B cell (primary cell): Measurements from ENCODE around the gene BRD1. TPM values are rescaled to one million over a fixed set of nuclear protein-coding genes. Genes with fewer than 3 reads are reported as not detected.

Experiments used
- ATAC-seq: fragments of 200-7000 bp; cut with Tn5 transposase; one replicate; pipeline ENCODE4 v1.10.0; 2021; ENCODE audit warnings: low read depth, mild to moderate bottlenecking, moderate number of reproducible peaks, moderate library complexity
- CTCF ChIA-PET: fragments of 350-600 bp; sonication (Branson Sonifier 250); formaldehyde crosslinking; loops from one replicate; lab custom pipeline; 2021; ENCODE audit warnings: antibody characterized with exemption, inconsistent platforms; lab: Charles Lee
- POLR2A ChIA-PET: fragments of 350-600 bp; sonication (Branson Sonifier 250); formaldehyde crosslinking; loops from one replicate; lab custom pipeline; 2021; ENCODE audit warnings: antibody characterized with exemption; lab: Charles Lee
- DNase-seq: peaks from one replicate; pipeline ENCODE4 v3.0.0; 2013
- H2AFZ ChIP-seq: 2 replicates; pipeline ENCODE4 v1.6.1; 2012; ENCODE audit warnings: mild to moderate bottlenecking, low read depth, low read length; ENCODE audit not compliant: insufficient read depth, poor library complexity, severe bottlenecking
- H3K27ac ChIP-seq, 2 donors: 1 replicate in 1 of 2; 2 replicates in 1 of 2; pipeline ENCODE4 v1.5.1; 2012 to 2013; ENCODE audit warnings: low read length in 2 of 2, mild to moderate bottlenecking in 2 of 2, moderate library complexity in 1 of 2
- H3K27me3 ChIP-seq, 4 experiments: fragments of 200-600 bp in 1 of 4; sonication (generic) in 1 of 4; replicated peaks in 1 of 4; 1 replicate in 2 of 4; 2 replicates in 2 of 4; pipeline versions ENCODE4 v1.6.1 to v1.7.0; 2013 to 2016; ENCODE audit warnings: low read length in 3 of 4, mild to moderate bottlenecking in 2 of 4, mixed read lengths in 1 of 4, moderate library complexity in 1 of 4; ENCODE audit not compliant: insufficient read depth in 4 of 4, control insufficient read depth in 3 of 4; ENCODE audit errors: control extremely low read depth in 1 of 4
- H3K36me3 ChIP-seq, 2 experiments: replicated peaks in 1 of 2; 1 replicate in 1 of 2; 2 replicates in 1 of 2; pipeline versions ENCODE4 v1.6.1 to v1.7.1; 2013; ENCODE audit warnings: low read length in 1 of 2; ENCODE audit not compliant: insufficient read depth in 2 of 2, control insufficient read depth in 1 of 2; ENCODE audit errors: control extremely low read depth in 1 of 2, extremely low read depth in 1 of 2
- H3K4me1 ChIP-seq, 2 donors: fragments of 200-600 bp in 1 of 2; sonication (generic) in 1 of 2; 1 replicate in 1 of 2; 2 replicates in 1 of 2; pipeline versions ENCODE4 v1.5.1 to v1.6.1; 2013 to 2017; ENCODE audit warnings: low read length in 2 of 2; ENCODE audit not compliant: control insufficient read depth in 2 of 2, insufficient read depth in 2 of 2
- H3K4me2 ChIP-seq: replicated peaks from 2 replicates; pipeline ENCODE3; 2012; ENCODE audit warnings: mild to moderate bottlenecking, low read depth, low read length; ENCODE audit not compliant: poor library complexity, severe bottlenecking
- H3K4me3 ChIP-seq, 5 experiments: fragments of 200-600 bp in 1 of 5; sonication (generic) in 1 of 5; 1 replicate in 3 of 5; 2 replicates in 2 of 5; pipeline versions ENCODE4 v1.5.1 to v1.7.0; 2011 to 2016; ENCODE audit warnings: low read length in 4 of 5, mild to moderate bottlenecking in 4 of 5, low read depth in 2 of 5, control low read depth in 1 of 5, moderate library complexity in 1 of 5; ENCODE audit not compliant: insufficient read depth in 1 of 5; ENCODE audit errors: control extremely low read depth in 1 of 5, extremely low read depth in 1 of 5
- H3K79me2 ChIP-seq: fragments of 200-600 bp; sonication (generic); one replicate; pipeline ENCODE4 v1.6.0; 2016; ENCODE audit warnings: low read length; ENCODE audit not compliant: control insufficient read depth, insufficient read depth
- H3K9ac ChIP-seq: fragments of 200-600 bp; sonication (generic); 2 replicates; pipeline ENCODE4 v1.6.1; 2017; ENCODE audit warnings: mild to moderate bottlenecking, low read length, moderate library complexity
- H3K9me3 ChIP-seq, 3 donors: one replicate each; pipeline versions ENCODE4 v1.6.1 to v1.7.1; 2013; ENCODE audit warnings: low read length in 2 of 3; ENCODE audit not compliant: control insufficient read depth in 2 of 3, insufficient read depth in 1 of 3; ENCODE audit errors: control extremely low read depth in 1 of 3
- H4K20me1 ChIP-seq: 2 replicates; pipeline ENCODE4 v1.6.0; 2012; ENCODE audit warnings: mild to moderate bottlenecking, low read length; ENCODE audit not compliant: insufficient read depth, control insufficient read depth, poor library complexity, severe bottlenecking
- H3K27ac Mint-ChIP-seq: one replicate; pipeline ENCODE4 v1.8.0; 2021; ENCODE audit warnings: mixed read lengths
- H3K27me3 Mint-ChIP-seq: one replicate; pipeline ENCODE4 v1.8.0; 2021; ENCODE audit warnings: mixed read lengths
- H3K4me1 Mint-ChIP-seq: one replicate; pipeline ENCODE4 v1.8.0; 2021; ENCODE audit warnings: mixed read lengths
- H3K4me3 Mint-ChIP-seq: one replicate; pipeline ENCODE4 v1.8.0; 2021; ENCODE audit warnings: mixed read lengths
- H3K9me3 Mint-ChIP-seq: one replicate; pipeline ENCODE4 v1.8.0; 2022; ENCODE audit warnings: mixed read lengths; ENCODE audit not compliant: insufficient read depth
- EZH2 ChIP-seq: IDR thresholded peaks from 2 replicates; pipeline ENCODE4 v1.6.1; 2012; ENCODE audit warnings: borderline replicate concordance, low read depth, mild to moderate bottlenecking, moderate library complexity, low read length; ENCODE audit not compliant: insufficient read depth, poor library complexity, severe bottlenecking
- WGBS: methylation state at CpG from one replicate; pipeline ENCODE4 v1.1.5; 2013; ENCODE audit warnings: missing lambda C conversion rate; ENCODE audit not compliant: insufficient coverage; 5-methylcytosine and 5-hydroxymethylcytosine counted together
- intact Hi-C: fragments of 100-400 bp; cut with micrococcal nuclease; formaldehyde crosslinking; loops from one replicate; pipeline ENCODE4 v1.10.0; 2022
- polyA plus RNA-seq: library from polyadenylated mRNA; depleted of rRNA; stranded (reverse); fragments of >200 nt; gene quantifications from 2 replicates; pipeline ENCODE4 v1.2.3, GENCODE V29; 2012
- total RNA-seq, 2 donors: library from RNA; stranded (reverse); fragments of 120-200 nt in 1 of 2; gene quantifications; 1 replicate in 1 of 2; 2 replicates in 1 of 2; pipeline versions ENCODE4 v1.2.3 to v1.2.4, GENCODE V29; 2013 to 2022
- TF ChIP-seq, protein P1 (sequence below): fragments of 200-600 bp; IDR thresholded peaks from one replicate; pipeline ENCODE4 v1.8.0; 2022; ENCODE audit warnings: antibody characterized with exemption, mild to moderate bottlenecking

BRD1 gene
- total and polyA plus RNA-seq, 2 donors (not counting 1 experiment from before 2014, with no cell fraction given), result 16.9 to 73.3 TPM

DNA sequence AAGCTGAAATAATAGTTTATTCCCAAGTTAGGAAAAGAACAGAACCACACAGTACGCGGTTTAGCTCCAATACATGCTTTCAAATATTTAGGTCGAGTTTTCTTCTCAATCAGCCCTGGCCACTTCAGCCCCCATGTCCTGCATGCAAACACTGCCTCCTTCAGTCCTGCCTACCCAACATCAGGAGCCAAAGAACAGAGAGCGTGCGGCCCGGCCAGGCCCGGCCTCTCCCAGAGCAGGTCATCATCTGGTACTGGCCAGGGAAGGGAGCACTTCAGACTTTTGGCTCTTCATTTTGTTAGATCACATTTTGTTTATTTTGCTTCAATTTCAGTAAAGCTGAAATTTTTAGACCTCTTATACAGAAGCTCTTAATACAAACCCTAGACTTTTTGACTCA, 6.7 kb downstream of the BRD1 start:
- H3K27ac ChIP-seq, result no peak overlapping the region
- H3K79me2 ChIP-seq, result peaks cover 100% of the 10 kb centered on the region
- H3K4me3 ChIP-seq, result no peak overlapping the region
- DNase-seq (no peak), ATAC-seq (no peak)
- no peak overlapping the region for H3K4me3 Mint-ChIP-seq
- H3K27me3 Mint-ChIP-seq, result no peaks in the 10 kb centered on the region
- ChIA-PET POLR2A (no interaction called here), CTCF (interaction anchor here (0.6 to 1.4 kb wide), 2 partner anchors 53 to 93 kb away, joined by 3 to 5 read pairs; no protein-coding TSS in a partner anchor)
- H3K4me1 Mint-ChIP-seq, result peaks cover 42% of the 10 kb centered on the region
- no peak overlapping the region for H3K9ac ChIP-seq
- peaks cover 0 to 69% of the 10 kb centered on the region in 2 experiments for H3K36me3 ChIP-seq
- no peak overlapping the region for H2AFZ ChIP-seq
- peaks cover 94% of the 10 kb centered on the region for H4K20me1 ChIP-seq
- no peaks in the 10 kb centered on the region for H3K9me3 ChIP-seq
- H3K27me3 ChIP-seq, result no peaks in the 10 kb centered on the region
- TF ChIP-seq, protein P1, sequence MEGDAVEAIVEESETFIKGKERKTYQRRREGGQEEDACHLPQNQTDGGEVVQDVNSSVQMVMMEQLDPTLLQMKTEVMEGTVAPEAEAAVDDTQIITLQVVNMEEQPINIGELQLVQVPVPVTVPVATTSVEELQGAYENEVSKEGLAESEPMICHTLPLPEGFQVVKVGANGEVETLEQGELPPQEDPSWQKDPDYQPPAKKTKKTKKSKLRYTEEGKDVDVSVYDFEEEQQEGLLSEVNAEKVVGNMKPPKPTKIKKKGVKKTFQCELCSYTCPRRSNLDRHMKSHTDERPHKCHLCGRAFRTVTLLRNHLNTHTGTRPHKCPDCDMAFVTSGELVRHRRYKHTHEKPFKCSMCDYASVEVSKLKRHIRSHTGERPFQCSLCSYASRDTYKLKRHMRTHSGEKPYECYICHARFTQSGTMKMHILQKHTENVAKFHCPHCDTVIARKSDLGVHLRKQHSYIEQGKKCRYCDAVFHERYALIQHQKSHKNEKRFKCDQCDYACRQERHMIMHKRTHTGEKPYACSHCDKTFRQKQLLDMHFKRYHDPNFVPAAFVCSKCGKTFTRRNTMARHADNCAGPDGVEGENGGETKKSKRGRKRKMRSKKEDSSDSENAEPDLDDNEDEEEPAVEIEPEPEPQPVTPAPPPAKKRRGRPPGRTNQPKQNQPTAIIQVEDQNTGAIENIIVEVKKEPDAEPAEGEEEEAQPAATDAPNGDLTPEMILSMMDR, result no peak
- no peak for TF ChIP-seq EZH2
- H3K4me1 ChIP-seq, result peaks cover 13 to 17% of the 10 kb centered on the region in 2 donors
- no peak overlapping the region for H3K4me2 ChIP-seq
- no peak overlapping the region for H3K27ac Mint-ChIP-seq
- 97% methylated on average over 7 of the region's 7 CpGs for WGBS
- no peaks in the 10 kb centered on the region for H3K9me3 Mint-ChIP-seq
- intact Hi-C loops, result no loop called here

DNA sequence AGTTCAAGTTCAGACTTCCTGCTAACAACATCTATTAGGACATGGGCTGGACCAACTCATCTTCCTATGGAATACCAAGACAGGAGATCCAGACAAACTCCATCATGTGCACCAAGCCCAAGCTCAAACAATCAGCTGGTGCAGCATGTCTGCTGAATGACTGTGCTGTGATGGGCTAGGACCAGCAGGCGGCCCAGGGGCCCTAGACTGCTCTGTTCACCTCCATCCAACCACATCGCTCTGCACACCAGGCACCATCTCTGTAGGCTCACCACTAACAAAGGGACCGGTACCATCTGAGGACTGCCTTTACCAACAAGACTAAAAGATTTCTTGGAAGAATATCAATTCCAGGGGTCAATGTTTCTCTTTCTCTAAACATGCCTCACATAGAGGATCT, 10.3 kb downstream of the BRD1 start:
- H3K27me3 Mint-ChIP-seq, result no peaks in the 10 kb centered on the region
- H3K9ac ChIP-seq, result no peak overlapping the region
- POLR2A ChIA-PET, result no interaction called here
- DNase-seq (no peak), ATAC-seq (no peak)
- no peak overlapping the region for H3K4me3 Mint-ChIP-seq
- peaks cover 92% of the 10 kb centered on the region for H4K20me1 ChIP-seq
- H3K4me2 ChIP-seq, result no peak overlapping the region
- peaks cover 0 to 57% of the 10 kb centered on the region in 2 experiments for H3K36me3 ChIP-seq
- peaks cover 29% of the 10 kb centered on the region for H3K4me1 Mint-ChIP-seq
- TF ChIP-seq, protein P1, result no peak
- no peak for TF ChIP-seq EZH2
- H3K9me3 Mint-ChIP-seq, result no peaks in the 10 kb centered on the region
- no peaks in the 10 kb centered on the region for H3K4me1 ChIP-seq
- no peak overlapping the region for H3K27ac Mint-ChIP-seq
- H3K4me3 ChIP-seq, result no peak overlapping the region
- no peaks in the 10 kb centered on the region for H3K9me3 ChIP-seq
- intact Hi-C loops, result no loop called here
- H3K27ac ChIP-seq, result no peak overlapping the region
- H3K79me2 ChIP-seq, result peaks cover 100% of the 10 kb centered on the region
- CTCF ChIA-PET, result no interaction called here
- no peaks in the 10 kb centered on the region for H3K27me3 ChIP-seq
- 95% methylated on average over 3 of the region's 3 CpGs for WGBS
- no peak overlapping the region for H2AFZ ChIP-seq
